Activated naive CD4-positive, alpha-beta T cell treated with anti-CD3 and anti-CD28 coated beads for 36 hours (primary cell): ENCODE measurements around the gene AK4. TPM values are rescaled to one million over a fixed set of nuclear protein-coding genes. Genes with fewer than 3 reads are reported as not detected.
A peak's percentile ranks its signal among the peaks of the same experiment; 100 is the strongest.
"Not testable (repeated sequence)": the region's sequence is repeated elsewhere in the genome, so short reads cannot be mapped to it uniquely, and the experiment has no call there.

Experiments used
- CTCF ChIA-PET: fragments of 350-600 bp; sonication (Branson Sonifier 250); formaldehyde crosslinking; loops from one replicate; lab custom pipeline; 2021; ENCODE audit warnings: antibody characterized with exemption; lab: Charles Lee
- DNase-seq: peaks from one replicate; pipeline ENCODE4 v3.0.0-alpha.2; 2020
- H3K27ac Mint-ChIP-seq: one replicate; pipeline ENCODE4 v1.8.0; 2021; ENCODE audit warnings: mild to moderate bottlenecking, mixed read lengths
- H3K27me3 Mint-ChIP-seq: one replicate; pipeline ENCODE4 v1.8.0; 2021; ENCODE audit warnings: low read depth, mixed read lengths
- H3K36me3 Mint-ChIP-seq: one replicate; pipeline ENCODE4 v1.8.0; 2021; ENCODE audit warnings: low read depth, mixed read lengths
- H3K4me1 Mint-ChIP-seq: one replicate; pipeline ENCODE4 v1.8.0; 2021; ENCODE audit warnings: low read depth, mixed read lengths
- H3K4me3 Mint-ChIP-seq: one replicate; pipeline ENCODE4 v1.8.0; 2021; ENCODE audit warnings: mild to moderate bottlenecking, moderate library complexity, mixed read lengths
- H3K9me3 Mint-ChIP-seq: one replicate; pipeline ENCODE4 v1.8.0; 2021; ENCODE audit warnings: mixed read lengths
- intact Hi-C: fragments of 100-400 bp; cut with micrococcal nuclease; formaldehyde crosslinking; loops from one replicate; pipeline ENCODE4 v1.15.1; 2023
- total RNA-seq, 2 experiments: library from RNA; stranded (reverse); gene quantifications; one replicate each; pipeline ENCODE4 v1.2.3, GENCODE V29; 2021

Gene AK4
- total RNA-seq, 2 experiments from 2014 or later, result 25.2 to 25.4 TPM

DNA sequence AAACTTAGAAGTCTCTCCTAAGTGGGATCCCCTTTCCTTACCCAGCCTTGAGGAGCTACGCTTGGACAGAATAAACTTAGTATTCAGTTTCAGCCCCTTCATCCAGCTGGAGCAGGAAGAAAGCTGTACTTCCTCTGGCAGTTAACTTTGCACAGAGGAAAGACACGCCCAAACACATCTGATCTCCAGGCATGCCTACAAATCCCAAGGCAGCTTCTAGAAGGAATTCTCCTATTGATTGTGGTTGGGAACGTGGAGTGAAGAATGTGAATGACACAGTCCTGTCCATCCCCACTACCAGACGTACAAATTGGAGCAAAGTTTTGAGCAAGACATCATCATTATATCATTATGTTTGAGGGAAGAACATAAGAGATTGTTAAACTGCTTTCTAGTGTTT, 6.6 kb upstream of the AK4 start:
- Mint-ChIP-seq H3K36me3 (no peaks in the 10 kb centered on the region), H3K27ac (no peak overlapping the region), H3K4me1 (no peaks in the 10 kb centered on the region), H3K9me3 (no peaks in the 10 kb centered on the region), H3K27me3 (peaks cover 27% of the 10 kb centered on the region), H3K4me3 (no peak overlapping the region)
- DNase-seq, result no peak
- intact Hi-C loops, result no loop called here
- CTCF ChIA-PET, result no interaction called here

- H3K27me3 Mint-ChIP-seq, result peaks cover 32% of the 10 kb centered on the region
- DNase-seq, result no peak
- no peaks in the 10 kb centered on the region for H3K36me3 Mint-ChIP-seq
- H3K27ac Mint-ChIP-seq, result no peak overlapping the region
- H3K4me1 Mint-ChIP-seq, result no peaks in the 10 kb centered on the region
- no peaks in the 10 kb centered on the region for H3K9me3 Mint-ChIP-seq
- no peak overlapping the region for H3K4me3 Mint-ChIP-seq
- CTCF ChIA-PET, result no interaction called here
- intact Hi-C loops, result no loop called here
Measured at GRCh38 chr1:65141918-65142317, 6.1 kb upstream of the AK4 start.

DNA sequence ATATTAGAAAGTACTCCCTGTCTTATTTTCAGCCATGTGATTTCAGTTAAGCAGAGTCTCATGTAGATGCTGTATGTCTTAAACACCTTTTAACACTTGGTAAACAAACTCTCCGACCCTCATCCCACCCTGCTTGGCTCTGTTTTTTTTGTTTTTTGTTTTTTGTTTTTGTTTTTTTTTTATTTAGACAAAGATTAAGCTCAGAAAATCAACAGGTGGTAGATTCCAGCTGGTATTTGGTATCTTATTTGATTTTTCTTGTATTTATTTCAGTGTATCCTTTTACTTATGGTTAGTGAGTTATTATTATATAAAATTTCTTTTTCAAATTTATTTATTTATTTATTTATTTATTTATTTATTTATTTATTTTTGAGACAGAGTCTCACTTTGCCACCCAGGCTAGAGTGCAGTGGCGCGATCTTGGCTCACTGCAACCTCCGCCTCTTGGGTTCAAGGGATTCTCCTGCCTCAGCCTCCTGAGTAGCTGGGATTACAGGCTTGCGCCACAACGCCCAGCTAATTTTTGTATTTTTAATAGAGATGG, 4.8 kb upstream of the AK4 start:
- H3K9me3 Mint-ChIP-seq, DNase-seq, H3K27ac Mint-ChIP-seq, intact Hi-C loops, H3K36me3 Mint-ChIP-seq, H3K4me3 Mint-ChIP-seq, H3K4me1 Mint-ChIP-seq, CTCF ChIA-PET: not testable (repeated sequence)
- peaks cover 36% of the 10 kb centered on the region for H3K27me3 Mint-ChIP-seq

DNA sequence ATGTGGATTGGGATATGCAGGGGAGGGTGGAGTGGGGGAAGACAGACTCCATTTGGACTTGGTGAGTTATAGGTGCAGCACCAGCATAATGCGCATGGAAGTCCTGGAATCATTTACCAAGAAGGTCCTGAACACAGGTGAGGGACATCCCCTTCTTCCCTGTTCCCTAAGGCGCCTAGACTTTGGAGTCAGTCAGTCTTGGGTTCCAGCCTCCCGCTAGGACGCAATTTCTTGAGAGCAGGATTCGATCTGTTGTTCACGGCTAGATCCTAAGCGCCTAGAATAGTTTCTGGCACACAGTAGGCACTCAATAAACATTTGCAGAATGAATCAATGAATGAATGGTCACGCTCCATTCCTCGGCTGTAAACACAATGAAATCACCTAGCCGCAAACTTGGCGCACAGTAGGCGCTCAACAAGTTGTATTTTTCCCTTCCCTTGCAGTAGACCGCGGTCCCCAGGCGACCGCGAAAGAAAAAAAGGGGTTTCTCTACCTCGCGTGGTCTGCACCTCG, 1.0 kb upstream of the AK4 start:
- H3K9me3 Mint-ChIP-seq, result no peaks in the 10 kb centered on the region
- H3K27ac Mint-ChIP-seq, result no peak overlapping the region
- intact Hi-C loops, result loop anchor here (5.0 kb wide), 1 partner anchor 405 kb away; no protein-coding TSS in a partner anchor
- peaks cover 10% of the 10 kb centered on the region for H3K4me1 Mint-ChIP-seq
- DNase-seq, result peak; percentile 18
- CTCF ChIA-PET, result no interaction called here
- H3K27me3 Mint-ChIP-seq, result peaks cover 51% of the 10 kb centered on the region
- H3K4me3 Mint-ChIP-seq, result peak overlapping the region; percentile 80
- H3K36me3 Mint-ChIP-seq, result no peaks in the 10 kb centered on the region

GRCh38 chr1:65147424-65148177, 402 bp upstream of the AK4 start:
- Mint-ChIP-seq H3K27ac (no peak overlapping the region), H3K27me3 (peaks cover 47% of the 10 kb centered on the region), H3K9me3 (no peaks in the 10 kb centered on the region), H3K4me3 (peak overlapping the region; percentile 80), H3K36me3 (no peaks in the 10 kb centered on the region), H3K4me1 (peaks cover 10% of the 10 kb centered on the region)
- intact Hi-C loops, result loop anchor here (1.0 to 5.0 kb wide), 5 partner anchors 65 to 405 kb away; partner anchors contain the start of genes LEPR and LEPROT
- peak; percentile 41 for DNase-seq
- CTCF ChIA-PET, result interaction anchor here (1.8 to 2.0 kb wide), 2 partner anchors 66 to 73 kb away, joined by 4 to 7 read pairs; no protein-coding TSS in a partner anchor

DNA sequence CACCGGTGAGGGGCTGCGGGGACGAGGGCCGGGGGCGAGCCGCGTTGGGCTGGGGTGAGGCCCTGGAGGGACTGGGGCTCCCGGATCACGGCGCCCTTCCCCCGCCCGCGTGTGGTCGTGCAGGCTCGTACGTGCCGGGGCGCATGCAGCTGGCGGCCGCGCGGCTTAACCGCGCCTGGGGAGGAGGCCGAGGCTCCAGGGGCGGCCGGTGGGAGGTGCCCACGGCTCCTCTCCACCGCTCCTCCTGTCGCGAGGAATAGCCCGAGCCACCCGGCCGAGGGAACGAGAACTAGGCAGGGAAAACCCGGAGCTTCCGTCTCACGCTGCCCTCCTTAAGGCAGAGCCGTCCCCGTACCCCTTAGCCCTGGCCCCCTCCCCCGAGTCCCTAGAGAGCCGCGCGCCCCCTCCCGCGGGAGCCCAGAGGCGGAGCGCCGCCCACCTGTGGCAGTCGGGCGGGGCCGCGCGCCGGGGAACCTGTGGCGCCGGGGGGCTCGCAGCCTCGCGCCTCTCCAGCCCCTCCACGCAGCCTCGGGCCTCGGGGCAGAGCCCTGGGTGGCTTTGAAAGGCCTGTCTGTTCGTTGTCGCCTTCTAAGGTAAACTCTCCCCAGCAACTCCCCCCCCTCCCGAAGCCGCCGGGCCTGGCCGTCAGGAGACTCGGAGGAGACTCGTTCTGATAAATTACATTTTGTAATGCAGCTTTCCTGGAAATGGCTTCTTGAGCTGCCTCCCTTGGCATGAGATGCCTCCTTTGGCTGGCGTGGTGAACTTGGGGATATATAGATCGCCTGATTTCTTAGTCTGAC, 746 bp downstream of the AK4 start:
- CTCF ChIA-PET, result interaction anchor here (1.8 to 2.0 kb wide), 2 partner anchors 65 to 74 kb away, joined by 4 to 7 read pairs; no protein-coding TSS in a partner anchor
- peak overlapping the region; percentile 80 for H3K4me3 Mint-ChIP-seq
- H3K27me3 Mint-ChIP-seq, result peaks cover 47% of the 10 kb centered on the region
- H3K27ac Mint-ChIP-seq, result no peak overlapping the region
- H3K36me3 Mint-ChIP-seq, result no peaks in the 10 kb centered on the region
- H3K4me1 Mint-ChIP-seq, result peaks cover 10% of the 10 kb centered on the region
- intact Hi-C loops, result loop anchor here (1.0 to 5.0 kb wide), 5 partner anchors 64 to 406 kb away; partner anchors contain the start of genes LEPR and LEPROT
- no peaks in the 10 kb centered on the region for H3K9me3 Mint-ChIP-seq
- peak; percentile 41 for DNase-seq

DNA sequence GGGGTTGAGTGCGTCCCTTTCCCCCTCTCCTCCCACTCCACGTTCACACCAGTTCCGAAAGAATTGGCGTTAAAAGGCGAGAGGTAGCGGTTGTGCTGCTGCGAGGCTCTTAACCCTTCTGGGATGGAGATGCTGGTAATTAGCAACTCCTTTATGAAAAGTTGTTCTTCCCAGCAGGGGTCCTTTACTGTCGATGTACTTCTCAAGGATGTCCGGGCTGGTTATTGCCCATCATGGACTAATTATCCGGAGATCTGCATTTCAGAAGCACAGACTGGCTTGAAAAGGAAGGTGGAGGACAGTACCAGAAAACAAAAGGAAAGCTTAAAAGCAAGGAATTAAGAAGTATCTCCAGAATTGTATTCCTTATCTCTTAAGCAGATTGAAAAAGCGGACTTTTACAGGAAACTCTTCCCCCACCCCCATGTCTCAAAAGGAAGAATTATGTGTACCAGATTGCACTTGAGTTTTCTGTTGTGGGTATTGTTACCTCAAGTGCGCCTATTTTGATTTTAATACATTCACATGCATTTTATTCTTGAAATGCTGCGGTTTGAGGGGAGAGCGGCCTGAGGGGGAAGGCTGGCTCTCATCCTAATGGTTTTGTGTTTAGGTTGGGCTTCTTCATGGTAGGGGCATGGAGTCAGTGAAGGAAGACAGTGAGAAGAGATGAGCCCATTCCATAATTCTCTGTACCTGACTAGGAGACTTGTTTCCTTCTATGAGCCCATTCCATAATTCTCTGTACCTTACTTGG, 1.5 kb downstream of the AK4 start:
- Mint-ChIP-seq H3K36me3 (no peaks in the 10 kb centered on the region), H3K9me3 (no peaks in the 10 kb centered on the region), H3K27ac (no peak overlapping the region), H3K4me3 (peak overlapping the region; percentile 74), H3K27me3 (peaks cover 42% of the 10 kb centered on the region), H3K4me1 (peaks cover 10% of the 10 kb centered on the region)
- intact Hi-C loops, result loop anchor here (2.0 to 5.0 kb wide), 4 partner anchors 63 to 407 kb away; partner anchors contain the start of genes LEPR and LEPROT
- CTCF ChIA-PET, result interaction anchor here (1.8 to 2.0 kb wide), 2 partner anchors 64 to 74 kb away, joined by 4 to 7 read pairs; no protein-coding TSS in a partner anchor
- no peak for DNase-seq

GRCh38 chr1:65150108-65150463, 2.1 kb downstream of the AK4 start:
- Mint-ChIP-seq H3K4me3 (no peak overlapping the region), H3K27me3 (peaks cover 38% of the 10 kb centered on the region), H3K36me3 (no peaks in the 10 kb centered on the region), H3K4me1 (peaks cover 10% of the 10 kb centered on the region), H3K9me3 (no peaks in the 10 kb centered on the region), H3K27ac (no peak overlapping the region)
- CTCF ChIA-PET, result interaction anchor here (0.6 kb wide), 1 partner anchor 466 kb away, joined by 3 read pairs; no protein-coding TSS in a partner anchor
- intact Hi-C loops, result no loop called here
- no peak for DNase-seq

GRCh38 chr1:65150583-65151263, 2.7 kb downstream of the AK4 start:
- no peak for DNase-seq
- Mint-ChIP-seq H3K4me3 (no peak overlapping the region), H3K9me3 (no peaks in the 10 kb centered on the region), H3K27me3 (peaks cover 32% of the 10 kb centered on the region), H3K36me3 (no peaks in the 10 kb centered on the region), H3K4me1 (peaks cover 10% of the 10 kb centered on the region), H3K27ac (no peak overlapping the region)
- intact Hi-C loops, result no loop called here
- CTCF ChIA-PET, result interaction anchor here (0.6 kb wide), 1 partner anchor 467 kb away, joined by 3 read pairs; no protein-coding TSS in a partner anchor

- H3K36me3 Mint-ChIP-seq, result no peaks in the 10 kb centered on the region
- CTCF ChIA-PET, result interaction anchor here (0.8 kb wide), 1 partner anchor 56 kb away, joined by 4 read pairs; no protein-coding TSS in a partner anchor
- intact Hi-C loops, result no loop called here
Measured at GRCh38 chr1:65151641-65152040, 3.6 kb downstream of the AK4 start.

DNA sequence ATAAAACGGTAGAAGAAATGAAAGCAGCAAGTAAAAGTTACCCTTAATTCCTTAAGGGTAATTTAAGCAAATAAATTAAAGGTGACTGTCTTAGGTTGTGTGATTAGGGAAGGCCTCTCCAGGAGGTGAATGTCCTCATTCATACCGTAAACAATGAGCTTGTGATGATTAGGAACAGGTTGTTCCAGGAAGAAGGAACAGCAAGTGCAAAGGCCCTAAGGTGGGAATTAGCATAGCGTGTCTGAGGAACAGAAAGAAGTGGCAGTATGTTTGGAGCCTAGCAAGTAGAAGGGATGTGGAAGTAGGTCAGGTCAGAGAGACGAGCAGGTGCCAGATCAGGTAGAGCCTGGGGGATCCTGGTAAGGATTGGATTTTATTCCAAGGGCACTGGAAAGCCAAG, 5.6 kb downstream of the AK4 start:
- Mint-ChIP-seq H3K27me3 (peaks cover 18% of the 10 kb centered on the region), H3K4me1 (peaks cover 8% of the 10 kb centered on the region), H3K4me3 (no peak overlapping the region), H3K27ac (no peak overlapping the region), H3K9me3 (no peaks in the 10 kb centered on the region), H3K36me3 (no peaks in the 10 kb centered on the region)
- no peak for DNase-seq
- intact Hi-C loops, result no loop called here
- CTCF ChIA-PET, result no interaction called here

More at GRCh38 chr1:65151641-65152040, 3.6 kb downstream of the AK4 start:
- H3K4me1 Mint-ChIP-seq, result peaks cover 10% of the 10 kb centered on the region
- no peaks in the 10 kb centered on the region for H3K9me3 Mint-ChIP-seq
- no peak for DNase-seq
- H3K4me3 Mint-ChIP-seq, result no peak overlapping the region
- peaks cover 24% of the 10 kb centered on the region for H3K27me3 Mint-ChIP-seq
- no peak overlapping the region for H3K27ac Mint-ChIP-seq
